ENCODE results near the gene SEMA4D.

The SEMA4D gene

DNA sequence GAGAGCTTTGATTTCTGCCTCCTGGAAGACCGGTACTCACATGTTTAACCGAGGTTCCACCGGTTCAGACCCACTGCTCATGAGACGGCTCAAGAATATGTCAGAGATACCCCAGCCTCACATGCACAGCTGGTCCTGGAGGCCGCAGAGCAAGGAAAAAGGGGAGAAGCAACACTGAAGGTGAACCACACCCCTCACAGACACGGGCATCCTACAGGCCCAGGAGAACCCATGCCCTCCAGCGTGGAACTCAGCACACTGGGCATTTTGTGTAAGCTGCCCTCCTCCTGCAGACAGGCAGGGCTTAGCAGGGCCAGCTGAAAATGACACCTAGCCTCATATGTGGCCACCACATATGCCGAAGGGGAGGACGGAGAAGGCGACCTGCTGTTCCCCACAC lies 37.4 kb downstream of the SEMA4D start:
- Histone ChIP-seq H3K4me3 (ENCODE audit: low read length, poor library complexity, severe bottlenecking) (no peak overlapping the region), H3K79me2 (ENCODE audit: insufficient read depth, low read length) (peaks cover 100% of the 10 kb centered on the region), H3K9me3 (ENCODE audit: insufficient read depth, low read depth, low read length) (no peaks in the 10 kb centered on the region), H3K4me1 (ENCODE audit: insufficient read depth, low read length, poor library complexity, severe bottlenecking) (peaks cover 79% of the 10 kb centered on the region), H3K9me2 (replicated peaks; ENCODE audit: low read depth, low read length) (no peaks in the 10 kb centered on the region), H3K36me3 (ENCODE audit: insufficient read depth, low read length) (peaks cover 43% of the 10 kb centered on the region; the same call in 1 of the 2 replicates), H2AFZ (ENCODE audit: low read length) (no peak overlapping the region), H3K4me2 (ENCODE audit: low read depth, low read length, poor library complexity, severe bottlenecking) (no peak overlapping the region), H4K20me1 (ENCODE audit: insufficient read depth, low read length, poor library complexity, severe bottlenecking) (peaks cover 95% of the 10 kb centered on the region), H3K9ac (ENCODE audit: low read depth, low read length, poor library complexity, severe bottlenecking) (no peak overlapping the region), H3K27me3 (ENCODE audit: insufficient read depth, low read length, poor library complexity, severe bottlenecking) (no peaks in the 10 kb centered on the region), H3F3A (ENCODE audit: low read depth) (no peaks in the 10 kb centered on the region)
- TF ChIP-seq CTCF (conservative IDR thresholded peaks at IDR 0.05; ENCODE audit: low read length) (no peak), EZH2phosphoT487 (IDR thresholded peaks at IDR 0.05; ENCODE audit: borderline replicate concordance) (no peak)

GRCh38 chr9:89458768-89459496 lies 39.0 kb downstream of the SEMA4D start:
- Histone ChIP-seq H3F3A (ENCODE audit: low read depth) (no peaks in the 10 kb centered on the region), H3K9me3 (ENCODE audit: insufficient read depth, low read depth, low read length) (no peaks in the 10 kb centered on the region), H3K27me3 (ENCODE audit: insufficient read depth, low read length, poor library complexity, severe bottlenecking) (no peaks in the 10 kb centered on the region), H2AFZ (ENCODE audit: low read length) (no peak overlapping the region), H3K36me3 (ENCODE audit: insufficient read depth, low read length) (peaks cover 59% of the 10 kb centered on the region; the same call in 1 of the 2 replicates), H4K20me1 (ENCODE audit: insufficient read depth, low read length, poor library complexity, severe bottlenecking) (peaks cover 95% of the 10 kb centered on the region), H3K4me1 (ENCODE audit: insufficient read depth, low read length, poor library complexity, severe bottlenecking) (peaks cover 71% of the 10 kb centered on the region), H3K79me2 (ENCODE audit: insufficient read depth, low read length) (peaks cover 100% of the 10 kb centered on the region), H3K4me2 (ENCODE audit: low read depth, low read length, poor library complexity, severe bottlenecking) (no peak overlapping the region), H3K4me3 (ENCODE audit: low read length, poor library complexity, severe bottlenecking) (no peak overlapping the region), H3K9ac (ENCODE audit: low read depth, low read length, poor library complexity, severe bottlenecking) (no peak overlapping the region), H3K9me2 (replicated peaks; ENCODE audit: low read depth, low read length) (no peaks in the 10 kb centered on the region)
- TF ChIP-seq CTCF (conservative IDR thresholded peaks at IDR 0.05; ENCODE audit: low read length) (no peak; the same call in 1 of the 2 replicates), EZH2phosphoT487 (IDR thresholded peaks at IDR 0.05; ENCODE audit: borderline replicate concordance) (no peak)

DNA sequence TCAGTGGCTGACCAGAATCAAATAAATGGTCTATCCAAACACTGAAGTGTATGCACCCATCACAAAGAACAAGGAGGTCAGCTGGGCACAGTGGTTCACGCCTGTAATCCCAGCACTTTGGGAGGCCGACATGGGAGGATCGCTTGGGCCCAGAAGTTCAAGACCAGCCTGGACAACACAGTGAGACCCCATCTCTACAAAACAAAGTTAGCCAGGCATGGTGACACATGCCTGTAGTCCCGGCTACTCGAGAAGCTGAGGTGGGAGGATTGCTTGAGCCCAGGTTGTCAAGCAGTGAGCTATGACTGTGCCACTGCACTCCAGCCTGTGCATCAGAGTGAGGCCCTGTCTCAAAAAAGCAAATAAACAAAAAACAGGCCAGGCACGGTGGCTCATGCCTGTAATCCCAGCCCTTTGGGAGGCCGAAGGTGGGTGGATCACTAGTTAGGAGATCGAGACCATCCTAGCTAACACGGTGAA lies 40.5 kb downstream of the SEMA4D start:
- Histone ChIP-seq H3K4me3 (ENCODE audit: low read length, poor library complexity, severe bottlenecking) (no peak overlapping the region), H3K9me2 (replicated peaks; ENCODE audit: low read depth, low read length) (no peaks in the 10 kb centered on the region), H3K4me1 (ENCODE audit: insufficient read depth, low read length, poor library complexity, severe bottlenecking) (peaks cover 59% of the 10 kb centered on the region), H2AFZ (ENCODE audit: low read length) (no peak overlapping the region), H3K79me2 (ENCODE audit: insufficient read depth, low read length) (peaks cover 100% of the 10 kb centered on the region), H3K4me2 (ENCODE audit: low read depth, low read length, poor library complexity, severe bottlenecking) (no peak overlapping the region), H3K27me3 (ENCODE audit: insufficient read depth, low read length, poor library complexity, severe bottlenecking) (no peaks in the 10 kb centered on the region), H3K9me3 (ENCODE audit: insufficient read depth, low read depth, low read length) (no peaks in the 10 kb centered on the region), H3K9ac (ENCODE audit: low read depth, low read length, poor library complexity, severe bottlenecking) (no peak overlapping the region), H3F3A (ENCODE audit: low read depth) (no peaks in the 10 kb centered on the region), H4K20me1 (ENCODE audit: insufficient read depth, low read length, poor library complexity, severe bottlenecking) (peaks cover 96% of the 10 kb centered on the region), H3K36me3 (ENCODE audit: insufficient read depth, low read length) (peaks cover 71% of the 10 kb centered on the region; the same call in 1 of the 2 replicates)
- TF ChIP-seq CTCF (conservative IDR thresholded peaks at IDR 0.05; ENCODE audit: low read length) (no peak), EZH2phosphoT487 (IDR thresholded peaks at IDR 0.05; ENCODE audit: borderline replicate concordance) (no peak)
